ENCODE measurements around the gene YWHAE.

The YWHAE gene

GRCh38 chr17:1299552-1300370 is 100.3 kb downstream of the YWHAE start:
- Histone ChIP-seq H3K27ac (no peak overlapping the region), H3K4me3 (IDR thresholded peaks at IDR 0.05; ENCODE audit: insufficient read depth, low read depth, low read length) (no peak overlapping the region), H3K4me2 (no peak overlapping the region), H2AFZ (ENCODE audit: low read depth) (no peak overlapping the region), H4K20me1 (ENCODE audit: insufficient read depth) (no peaks in the 10 kb centered on the region), H3K36me3 (ENCODE audit: insufficient read depth) (no peaks in the 10 kb centered on the region), H3K27me3 (ENCODE audit: insufficient read depth, low read depth) (peaks cover 53% of the 10 kb centered on the region), H3K9ac (no peak overlapping the region), H3K4me1 (ENCODE audit: low read depth, poor library complexity, severe bottlenecking) (no peaks in the 10 kb centered on the region), H3K79me2 (ENCODE audit: insufficient read depth, low read depth) (no peaks in the 10 kb centered on the region)
- TF ChIP-seq, protein P1, sequence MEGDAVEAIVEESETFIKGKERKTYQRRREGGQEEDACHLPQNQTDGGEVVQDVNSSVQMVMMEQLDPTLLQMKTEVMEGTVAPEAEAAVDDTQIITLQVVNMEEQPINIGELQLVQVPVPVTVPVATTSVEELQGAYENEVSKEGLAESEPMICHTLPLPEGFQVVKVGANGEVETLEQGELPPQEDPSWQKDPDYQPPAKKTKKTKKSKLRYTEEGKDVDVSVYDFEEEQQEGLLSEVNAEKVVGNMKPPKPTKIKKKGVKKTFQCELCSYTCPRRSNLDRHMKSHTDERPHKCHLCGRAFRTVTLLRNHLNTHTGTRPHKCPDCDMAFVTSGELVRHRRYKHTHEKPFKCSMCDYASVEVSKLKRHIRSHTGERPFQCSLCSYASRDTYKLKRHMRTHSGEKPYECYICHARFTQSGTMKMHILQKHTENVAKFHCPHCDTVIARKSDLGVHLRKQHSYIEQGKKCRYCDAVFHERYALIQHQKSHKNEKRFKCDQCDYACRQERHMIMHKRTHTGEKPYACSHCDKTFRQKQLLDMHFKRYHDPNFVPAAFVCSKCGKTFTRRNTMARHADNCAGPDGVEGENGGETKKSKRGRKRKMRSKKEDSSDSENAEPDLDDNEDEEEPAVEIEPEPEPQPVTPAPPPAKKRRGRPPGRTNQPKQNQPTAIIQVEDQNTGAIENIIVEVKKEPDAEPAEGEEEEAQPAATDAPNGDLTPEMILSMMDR (conservative IDR thresholded peaks at IDR 0.05; ENCODE audit: low read depth, low read length) = no peak

DNA sequence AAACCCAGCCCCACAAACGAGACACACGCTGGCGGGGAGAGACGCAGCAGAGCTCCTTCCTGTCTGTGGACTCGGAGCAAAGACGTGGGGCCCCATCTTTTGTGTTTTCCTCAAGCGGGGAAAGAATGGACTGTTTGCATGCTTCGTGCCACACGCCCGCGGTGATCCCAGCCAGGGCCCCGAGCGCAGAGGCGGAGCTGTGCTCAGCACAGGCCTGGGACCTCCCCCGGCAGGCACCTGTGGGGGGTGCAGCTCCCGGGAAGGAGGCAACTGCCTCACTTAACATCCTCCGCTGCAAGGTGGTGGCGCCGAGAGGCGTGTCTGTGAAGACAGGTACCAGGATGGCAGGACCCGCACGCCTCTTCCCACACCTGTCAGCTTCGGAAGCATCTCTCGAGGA is 101.4 kb downstream of the YWHAE start:
- H3K27ac ChIP-seq = no peak overlapping the region
- no peak overlapping the region for H3K4me2 ChIP-seq
- H2AFZ ChIP-seq (ENCODE audit: low read depth) = no peak overlapping the region
- TF ChIP-seq, protein P1 (conservative IDR thresholded peaks at IDR 0.05; ENCODE audit: low read depth, low read length) = no peak
- no peak overlapping the region for H3K4me3 ChIP-seq (IDR thresholded peaks at IDR 0.05; ENCODE audit: insufficient read depth, low read depth, low read length)
- peaks cover 46% of the 10 kb centered on the region for H3K27me3 ChIP-seq (ENCODE audit: insufficient read depth, low read depth)
- H3K4me1 ChIP-seq (ENCODE audit: low read depth, poor library complexity, severe bottlenecking) = no peaks in the 10 kb centered on the region
- no peaks in the 10 kb centered on the region for H3K36me3 ChIP-seq (ENCODE audit: insufficient read depth)
- H3K79me2 ChIP-seq (ENCODE audit: insufficient read depth, low read depth) = no peaks in the 10 kb centered on the region
- no peaks in the 10 kb centered on the region for H4K20me1 ChIP-seq (ENCODE audit: insufficient read depth)
- no peak overlapping the region for H3K9ac ChIP-seq

Data from KMS-11 (cell line).